Ovary (tissue), 3 donors: Measurements from ENCODE around the gene CFAP206.

Experiments used
- EP300 ChIP-seq: sonication (generic); formaldehyde crosslinking; IDR thresholded peaks from one replicate; pipeline ENCODE4 v1.6.1; 2017; ENCODE audit warnings: antibody characterized with exemption
- TF ChIP-seq, protein P1 (sequence below), 3 donors: fragments of 450-650 bp in 2 of 3; fragments of 200-600 bp in 1 of 3; IDR thresholded peaks; one replicate each; pipeline versions ENCODE4 v1.5.1 to v1.8.0; 2016 to 2022; ENCODE audit warnings: antibody characterized with exemption in 3 of 3, mild to moderate bottlenecking in 1 of 3
- donor health status: DM: no; HTN: no; CAD: no.

DNA sequence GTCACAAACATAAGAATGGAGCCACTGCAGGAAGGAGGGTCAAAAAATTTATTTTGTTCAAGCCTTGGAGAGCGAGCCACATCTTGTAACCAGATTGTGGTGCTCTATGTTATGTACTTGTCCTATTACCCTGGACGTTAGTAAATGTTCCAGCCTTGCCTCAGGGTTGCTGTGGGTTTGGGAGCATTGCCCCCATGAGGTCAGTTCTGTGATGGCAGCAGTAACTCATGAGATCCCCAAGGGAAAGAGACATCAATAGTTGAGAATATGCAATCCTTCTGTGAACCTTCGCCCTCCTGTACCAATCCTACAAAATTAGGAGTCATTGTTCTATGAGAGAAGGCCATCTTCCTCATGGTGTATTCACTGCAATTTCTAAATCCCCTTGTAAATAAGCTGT, 16.4 kb upstream of the CFAP206 start:
- TF ChIP-seq, protein P1, sequence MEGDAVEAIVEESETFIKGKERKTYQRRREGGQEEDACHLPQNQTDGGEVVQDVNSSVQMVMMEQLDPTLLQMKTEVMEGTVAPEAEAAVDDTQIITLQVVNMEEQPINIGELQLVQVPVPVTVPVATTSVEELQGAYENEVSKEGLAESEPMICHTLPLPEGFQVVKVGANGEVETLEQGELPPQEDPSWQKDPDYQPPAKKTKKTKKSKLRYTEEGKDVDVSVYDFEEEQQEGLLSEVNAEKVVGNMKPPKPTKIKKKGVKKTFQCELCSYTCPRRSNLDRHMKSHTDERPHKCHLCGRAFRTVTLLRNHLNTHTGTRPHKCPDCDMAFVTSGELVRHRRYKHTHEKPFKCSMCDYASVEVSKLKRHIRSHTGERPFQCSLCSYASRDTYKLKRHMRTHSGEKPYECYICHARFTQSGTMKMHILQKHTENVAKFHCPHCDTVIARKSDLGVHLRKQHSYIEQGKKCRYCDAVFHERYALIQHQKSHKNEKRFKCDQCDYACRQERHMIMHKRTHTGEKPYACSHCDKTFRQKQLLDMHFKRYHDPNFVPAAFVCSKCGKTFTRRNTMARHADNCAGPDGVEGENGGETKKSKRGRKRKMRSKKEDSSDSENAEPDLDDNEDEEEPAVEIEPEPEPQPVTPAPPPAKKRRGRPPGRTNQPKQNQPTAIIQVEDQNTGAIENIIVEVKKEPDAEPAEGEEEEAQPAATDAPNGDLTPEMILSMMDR (IDR thresholded peaks at IDR 0.05) = no peak
- TF ChIP-seq EP300 = no peak
